Lower leg skin (tissue), 4 donors: ENCODE results near the gene SNRPD3. TPM values are rescaled to one million over a fixed set of nuclear protein-coding genes. Genes with fewer than 3 reads are reported as not detected.
"Not testable (repeated sequence)": the region's sequence is repeated elsewhere in the genome, so short reads cannot be mapped to it uniquely, and the experiment has no call there.

Experiments
- DNase-seq, 2 donors: peaks; one replicate each; pipeline ENCODE4 v3.0.0-alpha.2; 2019; ENCODE audit warnings: low spot score in 2 of 2
- H3K4me3 ChIP-seq: fragments of 200-600 bp; sonication (generic); 2 replicates; pipeline ENCODE4 v1.5.1; 2017; ENCODE audit warnings: mild to moderate bottlenecking, low read depth; ENCODE audit not compliant: poor library complexity, severe bottlenecking
- POLR2A ChIP-seq, 2 donors: fragments of 450-650 bp; IDR thresholded peaks; one replicate each; pipeline ENCODE4 v1.6.1; 2016 to 2017; ENCODE audit warnings: antibody characterized with exemption in 2 of 2, mild to moderate bottlenecking in 1 of 2, moderate library complexity in 1 of 2
- WGBS, 2 donors: methylation state at CpG; one replicate each; pipeline ENCODE4 v1.1.5; 2018; 5-methylcytosine and 5-hydroxymethylcytosine counted together
- intact Hi-C: fragments of 100-400 bp; cut with DNase I; formaldehyde crosslinking; loops from one replicate; pipeline ENCODE4 v1.15.0; 2023; ENCODE audit warnings: low total_unique reads
- total RNA-seq, 4 donors: library from RNA; depleted of rRNA; stranded (reverse); fragments of >200 nt; gene quantifications; one replicate each; pipeline ENCODE4 v1.1.0, GENCODE V29; 2016
- TF ChIP-seq, protein P1 (sequence below), 3 donors: fragments of 450-650 bp; IDR thresholded peaks; one replicate each; pipeline ENCODE4 v1.5.1; 2016; ENCODE audit warnings: antibody characterized with exemption in 3 of 3, mild to moderate bottlenecking in 3 of 3, moderate library complexity in 2 of 3

The SNRPD3 gene
- total RNA-seq, 4 donors from 2014 or later, result 108 to 134 (median 116) TPM

- intact Hi-C loops, result no loop called here
- 42 to 50% methylated on average over 8 of the region's 8 CpGs for WGBS, 2 donors
- no peak overlapping the region for H3K4me3 ChIP-seq
- TF ChIP-seq POLR2A (IDR thresholded peaks at IDR 0.05), result no peak
- TF ChIP-seq, protein P1, sequence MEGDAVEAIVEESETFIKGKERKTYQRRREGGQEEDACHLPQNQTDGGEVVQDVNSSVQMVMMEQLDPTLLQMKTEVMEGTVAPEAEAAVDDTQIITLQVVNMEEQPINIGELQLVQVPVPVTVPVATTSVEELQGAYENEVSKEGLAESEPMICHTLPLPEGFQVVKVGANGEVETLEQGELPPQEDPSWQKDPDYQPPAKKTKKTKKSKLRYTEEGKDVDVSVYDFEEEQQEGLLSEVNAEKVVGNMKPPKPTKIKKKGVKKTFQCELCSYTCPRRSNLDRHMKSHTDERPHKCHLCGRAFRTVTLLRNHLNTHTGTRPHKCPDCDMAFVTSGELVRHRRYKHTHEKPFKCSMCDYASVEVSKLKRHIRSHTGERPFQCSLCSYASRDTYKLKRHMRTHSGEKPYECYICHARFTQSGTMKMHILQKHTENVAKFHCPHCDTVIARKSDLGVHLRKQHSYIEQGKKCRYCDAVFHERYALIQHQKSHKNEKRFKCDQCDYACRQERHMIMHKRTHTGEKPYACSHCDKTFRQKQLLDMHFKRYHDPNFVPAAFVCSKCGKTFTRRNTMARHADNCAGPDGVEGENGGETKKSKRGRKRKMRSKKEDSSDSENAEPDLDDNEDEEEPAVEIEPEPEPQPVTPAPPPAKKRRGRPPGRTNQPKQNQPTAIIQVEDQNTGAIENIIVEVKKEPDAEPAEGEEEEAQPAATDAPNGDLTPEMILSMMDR (IDR thresholded peaks at IDR 0.05), result no peak
- DNase-seq, result no peak
These were observed 43.7 kb downstream of the SNRPD3 start for GRCh38 chr22:24599514-24599913.

DNA sequence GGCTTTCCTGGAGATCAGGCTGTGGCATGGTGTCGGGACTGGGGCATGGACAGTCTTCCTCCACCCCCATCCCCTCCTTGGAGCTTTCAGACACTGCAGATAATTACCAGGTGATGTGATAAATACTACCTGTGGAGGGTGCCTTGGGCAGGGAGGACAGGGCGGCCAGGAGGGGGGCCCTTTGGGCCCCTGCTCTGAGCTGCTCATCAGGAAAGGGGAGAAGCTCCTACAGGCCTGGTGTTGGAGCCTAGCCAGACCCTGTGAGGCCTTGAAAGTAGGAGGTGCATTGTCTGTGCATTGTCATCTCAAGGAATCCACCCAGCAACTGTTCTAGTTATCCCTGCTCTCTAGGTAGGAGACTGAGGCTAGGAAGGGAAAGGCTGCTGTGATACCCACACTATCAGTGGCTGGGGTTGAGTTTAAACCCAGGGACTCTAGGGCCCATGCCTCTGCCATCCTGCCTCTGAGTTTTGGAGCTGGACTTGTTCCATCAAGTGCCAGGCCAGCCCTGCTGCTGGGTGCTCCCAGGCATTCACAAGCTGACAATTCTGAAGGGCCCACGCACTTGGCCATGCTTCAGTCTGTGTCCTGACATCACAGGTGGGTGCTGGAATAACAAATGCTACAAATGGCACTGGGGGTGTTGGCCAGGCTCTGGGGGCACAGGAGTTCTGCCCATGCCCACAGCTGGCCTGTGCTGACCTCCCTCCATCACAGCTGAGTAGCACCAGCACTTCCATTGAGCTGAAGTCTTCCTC is 44.3 kb downstream of the SNRPD3 start:
- H3K4me3 ChIP-seq, DNase-seq, intact Hi-C loops: not testable (repeated sequence)
- WGBS, 2 donors, result 52 to 74% methylated on average over 2 to 3 of the region's 3 CpGs

DNA sequence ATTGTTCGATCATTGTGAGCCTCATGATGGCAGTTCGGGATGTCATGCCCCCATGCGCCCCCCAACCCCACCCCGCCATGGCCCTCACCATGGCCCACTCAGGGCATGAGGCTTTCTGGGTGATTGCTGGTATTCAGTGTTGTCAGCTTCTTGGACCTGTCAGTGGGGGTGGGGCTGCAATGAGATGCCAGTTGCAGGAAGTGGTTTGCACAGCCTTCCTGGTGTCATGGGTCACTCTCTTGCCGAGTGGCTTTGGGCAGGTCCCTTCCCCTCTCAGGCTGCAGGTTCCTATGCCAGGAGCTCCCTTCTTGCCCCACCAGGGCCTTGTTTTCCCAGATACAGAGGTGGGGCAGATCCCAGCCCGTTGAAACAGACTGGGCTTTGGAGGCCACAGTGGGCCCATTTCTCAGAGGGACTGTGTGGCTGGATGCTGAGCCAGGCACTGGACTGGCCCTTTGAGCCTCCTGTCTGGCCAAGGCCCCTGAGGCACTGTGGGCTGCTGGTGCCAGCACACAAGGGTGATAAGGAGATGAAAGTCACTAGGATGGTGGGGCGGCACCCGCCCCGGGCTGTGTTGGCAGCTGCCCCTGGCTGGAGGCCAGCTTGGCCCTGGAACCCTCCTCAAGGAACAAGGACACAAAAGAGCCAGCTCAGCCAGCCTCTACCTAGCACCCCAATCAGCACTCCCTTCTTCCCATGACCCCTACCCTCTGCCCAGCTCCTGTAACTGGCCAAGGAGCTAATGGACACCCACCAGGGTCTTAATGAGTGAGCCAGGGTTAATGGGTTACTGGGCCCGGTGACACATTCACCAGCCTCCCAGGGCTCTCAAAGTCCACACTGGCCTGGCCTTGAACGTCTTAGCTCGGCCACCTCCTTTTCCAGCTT is 45.7 kb downstream of the SNRPD3 start:
- TF ChIP-seq, protein P1 (IDR thresholded peaks at IDR 0.05), result no peak
- no peak for TF ChIP-seq POLR2A (IDR thresholded peaks at IDR 0.05)
- no peak overlapping the region for H3K4me3 ChIP-seq
- intact Hi-C loops, result no loop called here
- WGBS, 2 donors, result 72 to 80% methylated on average over 9 to 11 of the region's 12 CpGs
- no peak for DNase-seq

- DNase-seq, H3K4me3 ChIP-seq, intact Hi-C loops: not testable (repeated sequence)
- whole genome bisulfite sequencing, 2 donors, result 89 to 96% methylated on average over 11 of the region's 11 CpGs
These were observed 46.4 kb downstream of the SNRPD3 start for GRCh38 chr22:24602105-24602749.

GRCh38 chr22:24602847-24603769 is 47.3 kb downstream of the SNRPD3 start, which contains the start of gene GGT1:
TSS of gene GGT1 (plus strand) at chr22:24603193. CDS start at chr22:24611082, 7,889 bp downstream.
- WGBS, 2 donors, result 55 to 60% methylated on average over 17 to 18 of the region's 22 CpGs
- H3K4me3 ChIP-seq, DNase-seq, intact Hi-C loops: not testable (repeated sequence)

DNA sequence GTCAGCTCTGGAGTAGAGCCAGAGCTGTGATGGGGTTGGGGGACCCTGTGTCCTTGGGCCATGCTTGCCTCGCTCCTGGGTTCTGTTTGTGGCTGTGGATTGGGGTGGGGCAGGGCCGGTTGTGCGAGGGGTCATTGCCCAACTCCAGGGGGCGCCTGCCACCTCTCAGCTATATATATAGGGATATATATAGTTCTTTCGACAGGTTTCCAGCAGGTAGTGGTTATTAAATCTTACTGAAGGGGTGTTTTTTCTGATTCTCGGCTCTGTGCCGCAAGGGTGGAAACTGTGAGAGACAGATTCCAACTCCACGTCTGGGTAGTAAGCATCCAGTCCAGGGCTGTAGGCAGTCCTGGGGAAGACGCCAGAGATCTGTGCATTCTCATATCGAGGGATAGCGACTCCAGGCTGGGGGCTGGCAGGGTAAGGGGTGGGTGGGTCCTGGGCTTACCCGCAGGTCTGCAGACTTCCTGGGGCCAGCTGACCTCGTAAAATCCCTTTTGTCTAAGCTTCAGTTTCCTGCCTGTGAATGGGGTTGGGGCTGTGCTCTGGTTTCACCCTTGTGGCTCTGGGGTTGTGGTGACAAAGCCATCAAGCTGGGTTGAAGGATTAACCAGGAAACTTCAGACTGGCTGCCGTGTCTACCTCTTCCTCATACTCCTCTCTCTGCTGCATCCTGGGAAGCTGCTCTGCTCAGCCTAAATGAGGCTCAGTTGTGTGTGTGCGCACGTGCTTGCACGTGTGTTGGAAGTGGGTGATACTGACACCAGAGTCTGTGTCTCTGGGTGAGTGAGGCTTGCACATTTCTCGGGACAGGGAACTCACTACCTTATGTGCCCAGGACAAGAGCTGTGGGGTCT is 48.2 kb downstream of the SNRPD3 start:
- WGBS, 2 donors, result 12 to 21% methylated on average over 18 of the region's 18 CpGs
- intact Hi-C loops, DNase-seq, H3K4me3 ChIP-seq: not testable (repeated sequence)

GRCh38 chr22:24606340-24606739 is 50.5 kb downstream of the SNRPD3 start:
- intact Hi-C loops, H3K4me3 ChIP-seq, DNase-seq: not testable (repeated sequence)
- WGBS, 2 donors, result 52 to 83% methylated on average over 2 of the region's 2 CpGs

- H3K4me3 ChIP-seq, intact Hi-C loops, DNase-seq: not testable (repeated sequence)
- 60 to 74% methylated on average over 14 to 16 of the region's 18 CpGs for WGBS, 2 donors
These were observed 51.7 kb downstream of the SNRPD3 start for GRCh38 chr22:24607429-24607983.

- WGBS, 2 donors, result 83 to 97% methylated on average over 5 of the region's 6 CpGs
- H3K4me3 ChIP-seq, DNase-seq, intact Hi-C loops: not testable (repeated sequence)
These were observed 52.5 kb downstream of the SNRPD3 start for GRCh38 chr22:24608327-24608726.

DNA sequence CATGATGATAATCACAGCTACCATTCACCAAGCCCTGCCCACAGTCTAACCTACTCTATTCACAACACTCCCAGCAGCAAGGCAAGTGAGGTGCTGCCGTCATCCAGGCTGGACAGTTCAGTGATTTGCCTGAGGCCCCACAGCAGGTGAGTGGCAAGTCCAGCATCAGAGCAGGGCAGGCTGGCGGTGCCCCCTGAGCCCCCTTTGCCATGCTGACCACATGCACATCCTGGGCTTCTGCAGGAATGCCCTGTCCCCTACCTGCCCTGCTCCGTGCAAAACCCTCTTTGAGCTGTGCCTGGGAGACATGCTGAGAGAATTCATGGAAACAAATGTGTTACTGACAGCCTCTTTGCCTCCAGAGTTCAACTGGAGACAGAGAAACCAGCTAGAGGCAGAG is 54.1 kb downstream of the SNRPD3 start:
- WGBS, 2 donors, result 100% methylated on average over 2 of the region's 3 CpGs; no CpG with 5 or more reads in 1 of the 2 donors
- intact Hi-C loops, H3K4me3 ChIP-seq, DNase-seq: not testable (repeated sequence)
